GM12873 (cell line): ENCODE results near the gene SSBP2.

Experiments used
- CTCF ChIP-seq: IDR thresholded peaks from 2 replicates; pipeline ENCODE4 v1.5.1; 2012; ENCODE audit warnings: low read depth, mild to moderate bottlenecking, moderate library complexity, low read length, control low read depth; ENCODE audit not compliant: insufficient read depth; ENCODE audit errors: missing control alignments

The SSBP2 gene

GRCh38 chr5:81739291-81739690 is 11.6 kb downstream of the SSBP2 start:
- no peak for TF ChIP-seq CTCF

GRCh38 chr5:81729276-81729675 is 21.6 kb downstream of the SSBP2 start:
- no peak for TF ChIP-seq CTCF

- no peak for TF ChIP-seq CTCF
Measured at GRCh38 chr5:81728301-81728700, 22.6 kb downstream of the SSBP2 start.

GRCh38 chr5:81726297-81726696 is 24.6 kb downstream of the SSBP2 start:
- TF ChIP-seq CTCF: no peak

GRCh38 chr5:81724571-81724970 is 26.3 kb downstream of the SSBP2 start:
- TF ChIP-seq CTCF: no peak

- TF ChIP-seq CTCF: no peak
Measured at GRCh38 chr5:81724108-81724507, 26.8 kb downstream of the SSBP2 start.

- TF ChIP-seq CTCF: no peak
Measured at GRCh38 chr5:81721049-81721448, 29.8 kb downstream of the SSBP2 start.
